Measurements from ENCODE around the gene DPY19L1.

DNA sequence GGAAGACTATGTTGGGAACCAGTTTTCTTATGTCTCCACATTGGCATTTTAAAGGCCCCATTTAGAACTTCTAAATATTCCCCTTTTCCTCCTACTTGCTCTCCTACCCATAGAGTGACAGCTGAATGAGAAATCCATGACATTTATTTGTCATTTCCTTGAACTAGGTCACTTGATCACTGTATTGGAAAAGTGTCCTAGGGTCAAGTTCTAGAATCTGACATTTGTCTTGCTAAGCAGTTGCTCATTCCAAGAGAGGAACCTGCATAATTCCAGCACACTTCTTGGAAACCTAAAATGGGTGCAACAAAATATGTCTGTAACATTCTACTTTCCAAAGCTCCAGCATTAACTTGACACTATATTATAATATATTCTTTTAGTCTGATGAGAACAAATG lies 3.6 kb upstream of the DPY19L1 start:
- TF ChIP-seq CTCF (IDR thresholded peaks at IDR 0.05): no peak
- no peak for TF ChIP-seq POLR2A (IDR thresholded peaks at IDR 0.05)
